DND-41 (cell line): ENCODE measurements around the gene NCAPD2.

ENCODE experiments used
- ATAC-seq: fragments of 200-7000 bp; cut with Tn5 transposase; 3 replicates; pipeline ENCODE4 v1.9.1; 2021; ENCODE audit warnings: low read depth; ENCODE audit not compliant: insufficient read depth
- DNase-seq: peaks from one replicate; pipeline ENCODE4 v3.0.0-alpha.2; 2020
- H2AFZ ChIP-seq: 2 replicates; pipeline ENCODE4 v1.6.0; 2012; ENCODE audit warnings: low read depth, low read length
- H3K27ac ChIP-seq: 2 replicates; pipeline ENCODE4 v1.5.1; 2012; ENCODE audit warnings: low read length, inconsistent platforms
- H3K27me3 ChIP-seq: fragments of 200-600 bp; sonication (generic); 2 replicates; pipeline ENCODE4 v1.6.0; 2012; ENCODE audit warnings: low read length, mild to moderate bottlenecking, inconsistent platforms; ENCODE audit not compliant: insufficient read depth, poor library complexity
- H3K36me3 ChIP-seq: 2 replicates; pipeline ENCODE4 v1.5.1; 2012; ENCODE audit warnings: low read length, inconsistent platforms; ENCODE audit not compliant: insufficient read depth
- H3K4me1 ChIP-seq: 2 replicates; pipeline ENCODE4 v1.5.1; 2012; ENCODE audit warnings: mild to moderate bottlenecking, low read length; ENCODE audit not compliant: insufficient read depth
- H3K4me2 ChIP-seq: 2 replicates; pipeline ENCODE4 v1.6.0; 2012; ENCODE audit warnings: mild to moderate bottlenecking, moderate library complexity, low read length, inconsistent platforms; ENCODE audit not compliant: insufficient read depth
- H3K4me3 ChIP-seq, 2 experiments: fragments of 200-600 bp in 1 of 2; shearing (Covaris generic) in 1 of 2; 2 replicates each; pipeline ENCODE4 v1.5.1; 2012 to 2016; ENCODE audit warnings: inconsistent platforms in 2 of 2, low read length in 2 of 2, mild to moderate bottlenecking in 2 of 2, low read depth in 1 of 2, moderate library complexity in 1 of 2
- H3K79me2 ChIP-seq: 2 replicates; pipeline ENCODE4 v1.6.0; 2012; ENCODE audit warnings: low read length, inconsistent platforms; ENCODE audit not compliant: insufficient read depth
- H3K9ac ChIP-seq: 2 replicates; pipeline ENCODE4 v1.6.0; 2012; ENCODE audit warnings: low read depth, mild to moderate bottlenecking, inconsistent platforms, low read length, moderate library complexity
- H3K9me3 ChIP-seq: 2 replicates; pipeline ENCODE4 v1.5.1; 2012; ENCODE audit warnings: low read length, moderate library complexity, mild to moderate bottlenecking, inconsistent platforms; ENCODE audit not compliant: insufficient read depth, severe bottlenecking
- H4K20me1 ChIP-seq: 2 replicates; pipeline ENCODE4 v1.6.0; 2012; ENCODE audit warnings: low read length; ENCODE audit not compliant: insufficient read depth
- CTCF ChIP-seq: IDR thresholded peaks from 2 replicates; pipeline ENCODE4 v1.5.1; 2012; ENCODE audit warnings: borderline replicate concordance, low read length, moderate library complexity, mild to moderate bottlenecking; ENCODE audit not compliant: poor library complexity, severe bottlenecking; ENCODE audit errors: extremely low read depth
- EZH2 ChIP-seq: IDR thresholded peaks from 3 replicates; pipeline ENCODE4 v1.6.1; 2012; ENCODE audit warnings: borderline replicate concordance, low read depth, mild to moderate bottlenecking, moderate library complexity, low read length, inconsistent platforms; ENCODE audit not compliant: severe bottlenecking

Gene NCAPD2

GRCh38 chr12:6528539-6529235 lies 34.8 kb downstream of the NCAPD2 start:
- ATAC-seq, result no peak
- H3K27ac ChIP-seq, result no peak overlapping the region

DNA sequence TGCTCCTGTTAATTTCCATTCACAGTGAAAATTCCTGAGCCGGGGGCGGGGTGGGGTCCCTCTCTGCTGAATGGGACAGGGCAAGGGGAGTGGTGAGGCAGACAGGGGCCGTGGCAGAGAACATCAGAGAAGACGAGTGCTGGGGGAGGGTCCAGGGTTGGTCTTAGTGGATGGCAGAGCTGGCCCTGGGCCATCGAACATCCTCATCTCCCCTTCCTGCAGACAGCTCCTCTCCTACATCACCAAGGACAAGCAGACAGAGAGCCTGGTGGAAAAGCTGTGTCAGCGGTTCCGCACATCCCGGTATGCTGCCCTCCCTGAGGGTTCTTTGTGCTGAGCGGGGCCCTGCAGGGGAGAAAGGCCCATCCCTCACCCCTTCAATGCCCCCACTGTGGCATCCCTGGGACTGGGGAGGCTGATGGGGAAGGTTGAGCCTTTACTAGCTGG lies 35.4 kb downstream of the NCAPD2 start:
- H3K27ac ChIP-seq, result no peak overlapping the region
- peaks cover 75% of the 10 kb centered on the region for H3K36me3 ChIP-seq
- no peak for DNase-seq
- H3K79me2 ChIP-seq, result peaks cover 25% of the 10 kb centered on the region
- no peak overlapping the region for H2AFZ ChIP-seq
- no peak overlapping the region for H3K4me2 ChIP-seq
- no peak overlapping the region for H3K9ac ChIP-seq
- TF ChIP-seq CTCF (no peak), EZH2 (no peak)
- H3K4me1 ChIP-seq, result peaks cover 36% of the 10 kb centered on the region
- ATAC-seq, result no peak
- no peaks in the 10 kb centered on the region for H3K9me3 ChIP-seq
- no peaks in the 10 kb centered on the region for H4K20me1 ChIP-seq
- no peak overlapping the region for H3K4me3 ChIP-seq
- H3K27me3 ChIP-seq, result no peaks in the 10 kb centered on the region

More at GRCh38 chr12:6528539-6529235, 34.8 kb downstream of the NCAPD2 start:
- Histone ChIP-seq H3K4me2 (no peak overlapping the region), H4K20me1 (no peaks in the 10 kb centered on the region), H3K27me3 (no peaks in the 10 kb centered on the region), H3K9ac (no peak overlapping the region), H3K36me3 (peaks cover 80% of the 10 kb centered on the region), H2AFZ (no peak overlapping the region), H3K4me1 (peaks cover 32% of the 10 kb centered on the region), H3K9me3 (no peaks in the 10 kb centered on the region), H3K79me2 (peaks cover 20% of the 10 kb centered on the region), H3K4me3 (no peak overlapping the region)
- DNase-seq, result no peak
- TF ChIP-seq EZH2 (no peak), CTCF (no peak)

DNA sequence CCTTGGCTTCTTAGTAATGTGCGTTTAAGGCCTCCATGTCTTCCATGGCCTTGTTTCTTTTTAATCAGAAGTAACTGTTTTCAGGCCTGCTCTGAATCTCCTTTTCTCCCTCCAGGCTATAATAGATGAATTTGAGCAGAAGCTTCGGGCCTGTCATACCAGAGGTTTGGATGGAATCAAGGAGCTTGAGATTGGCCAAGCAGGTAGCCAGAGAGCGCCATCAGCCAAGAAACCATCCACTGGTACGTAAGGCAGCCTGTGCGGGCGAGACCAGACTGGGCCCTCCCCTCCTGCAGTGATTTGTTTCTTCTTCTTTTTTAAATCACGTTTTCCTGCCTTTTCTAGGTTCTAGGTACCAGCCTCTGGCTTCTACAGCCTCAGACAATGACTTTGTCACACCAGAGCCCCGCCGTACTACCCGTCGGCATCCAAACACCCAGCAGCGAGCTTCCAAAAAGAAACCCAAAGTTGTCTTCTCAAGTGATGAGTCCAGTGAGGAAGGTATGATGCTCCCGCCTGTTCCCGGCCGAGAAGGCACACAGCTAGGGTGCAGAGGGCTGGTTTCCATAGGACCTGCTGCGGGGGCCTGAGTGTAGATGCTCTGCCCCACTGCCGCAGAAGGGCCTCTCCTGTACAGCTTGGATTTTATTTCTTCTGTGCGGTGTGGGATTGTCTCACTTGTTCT lies 36.8 kb downstream of the NCAPD2 start:
- TF ChIP-seq CTCF, result no peak
- TF ChIP-seq EZH2, result no peak
- peaks cover 76% of the 10 kb centered on the region for H3K36me3 ChIP-seq
- peaks cover 39% of the 10 kb centered on the region for H3K79me2 ChIP-seq
- peaks cover 39% of the 10 kb centered on the region for H3K4me1 ChIP-seq
- no peak for DNase-seq
- peaks cover 12% of the 10 kb centered on the region for H4K20me1 ChIP-seq
- H3K4me2 ChIP-seq, result no peak overlapping the region
- ATAC-seq, result no peak
- no peak overlapping the region for H2AFZ ChIP-seq
- no peaks in the 10 kb centered on the region for H3K27me3 ChIP-seq
- H3K9ac ChIP-seq, result no peak overlapping the region
- H3K27ac ChIP-seq, result no peak overlapping the region
- no peak overlapping the region for H3K4me3 ChIP-seq
- no peaks in the 10 kb centered on the region for H3K9me3 ChIP-seq
